Inflammatory macrophage treated with lipopolysaccharide for 4 hours (primary cell): ENCODE results near the gene CHMP1B.
"Not testable (repeated sequence)": the region's sequence is repeated elsewhere in the genome, so short reads cannot be mapped to it uniquely, and the experiment has no call there.

Experiments used
- DNase-seq: peaks from one replicate; pipeline ENCODE4 v3.0.0-alpha.2; 2020

The CHMP1B gene

DNA sequence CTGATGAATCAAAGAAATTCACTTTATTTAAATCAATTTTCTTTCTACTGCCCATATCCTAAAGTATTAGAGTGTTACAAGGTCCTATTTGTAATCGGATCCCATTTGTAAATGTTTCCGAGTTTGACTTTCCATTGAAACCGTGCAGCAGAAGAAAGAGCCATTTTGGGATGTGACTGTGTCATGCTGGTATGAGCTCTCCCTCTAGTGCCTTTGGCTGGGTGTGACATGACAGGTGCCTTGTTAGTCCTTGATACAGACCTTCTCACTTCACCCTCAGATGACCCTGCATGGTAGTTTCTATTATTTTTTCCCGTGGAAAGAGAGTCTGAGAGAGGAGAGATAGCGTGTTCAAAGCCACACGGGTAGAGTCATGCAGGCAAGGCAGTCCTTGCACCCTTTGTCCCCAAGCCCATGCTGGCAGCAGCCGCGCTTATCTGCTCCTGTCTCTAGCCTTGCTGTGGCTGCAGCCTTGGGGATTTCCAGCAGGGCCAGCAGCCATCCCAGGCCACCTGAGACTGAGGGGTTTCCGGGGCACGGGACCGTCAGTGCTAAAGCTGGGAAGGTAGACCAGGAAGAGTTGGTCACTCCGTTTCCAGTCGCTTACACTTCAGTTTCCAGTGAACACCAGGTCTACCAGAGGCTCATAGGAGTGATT is 21.4 kb downstream of the CHMP1B start:
- peak; percentile 22 for DNase-seq

DNA sequence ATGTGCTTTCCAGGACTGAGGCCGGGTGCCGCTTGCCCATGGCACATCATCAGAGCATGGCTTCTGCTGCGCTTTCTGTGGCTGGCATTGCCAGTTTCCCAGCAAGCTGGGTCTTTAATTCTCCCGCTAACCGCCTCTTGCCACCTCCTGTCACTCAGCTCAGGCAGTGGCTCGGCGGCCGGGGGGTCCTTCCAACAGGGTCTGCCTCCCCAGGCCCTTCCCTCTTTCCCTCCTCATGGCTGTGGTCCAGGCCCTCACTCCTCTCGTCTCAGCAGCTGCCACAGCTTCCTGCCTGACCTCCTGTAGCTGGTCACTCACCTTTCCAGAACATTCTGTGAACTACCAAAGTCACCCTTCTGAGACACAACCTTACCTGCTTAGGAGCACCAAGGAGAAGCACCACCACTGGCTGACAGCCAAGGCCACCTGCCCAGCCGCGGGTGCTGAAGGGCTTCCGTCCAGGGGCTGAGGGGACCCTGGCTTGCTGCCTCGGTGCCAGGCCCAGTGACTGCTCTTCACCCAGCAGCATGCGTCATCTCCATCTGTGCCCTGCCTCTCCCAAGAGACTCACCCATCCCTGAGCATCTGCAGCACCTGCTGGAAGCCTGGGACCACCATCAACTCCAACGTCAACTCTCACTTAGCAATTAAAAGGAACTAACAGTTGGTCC is 22.6 kb downstream of the CHMP1B start:
- no peak for DNase-seq

GRCh38 chr18:11874676-11875075 is 23.5 kb downstream of the CHMP1B start:
- DNase-seq: no peak

DNA sequence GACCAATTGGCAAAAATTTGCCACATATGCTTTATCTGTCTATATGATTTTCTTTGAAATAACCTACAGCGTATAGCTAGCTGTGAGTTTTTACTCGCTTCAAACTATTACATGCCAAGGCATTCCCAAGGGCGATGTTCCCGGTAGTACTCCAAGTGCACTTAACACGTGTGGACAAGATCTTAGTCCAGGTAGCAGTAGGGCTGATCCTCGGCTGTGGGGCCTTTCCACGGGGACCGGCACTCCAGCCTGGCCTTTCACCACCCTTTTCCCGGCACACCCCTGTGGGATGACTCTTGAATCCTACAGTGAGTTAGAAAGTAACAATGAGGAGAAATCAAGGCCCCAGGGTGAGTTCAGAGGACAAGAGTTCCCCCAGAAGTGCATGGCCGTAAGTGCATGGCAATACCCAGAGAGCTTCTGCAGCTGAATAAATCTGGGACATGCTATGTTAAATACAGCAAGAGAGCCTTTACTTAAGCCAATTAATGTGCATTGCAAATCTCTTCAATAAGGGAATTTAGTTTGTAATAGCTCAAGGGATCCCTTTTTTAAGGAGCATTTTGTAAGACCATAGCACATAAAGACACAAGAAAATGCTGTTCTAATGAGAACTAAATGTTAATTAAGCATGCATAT is 26.4 kb downstream of the CHMP1B start:
- DNase-seq: no peak

DNA sequence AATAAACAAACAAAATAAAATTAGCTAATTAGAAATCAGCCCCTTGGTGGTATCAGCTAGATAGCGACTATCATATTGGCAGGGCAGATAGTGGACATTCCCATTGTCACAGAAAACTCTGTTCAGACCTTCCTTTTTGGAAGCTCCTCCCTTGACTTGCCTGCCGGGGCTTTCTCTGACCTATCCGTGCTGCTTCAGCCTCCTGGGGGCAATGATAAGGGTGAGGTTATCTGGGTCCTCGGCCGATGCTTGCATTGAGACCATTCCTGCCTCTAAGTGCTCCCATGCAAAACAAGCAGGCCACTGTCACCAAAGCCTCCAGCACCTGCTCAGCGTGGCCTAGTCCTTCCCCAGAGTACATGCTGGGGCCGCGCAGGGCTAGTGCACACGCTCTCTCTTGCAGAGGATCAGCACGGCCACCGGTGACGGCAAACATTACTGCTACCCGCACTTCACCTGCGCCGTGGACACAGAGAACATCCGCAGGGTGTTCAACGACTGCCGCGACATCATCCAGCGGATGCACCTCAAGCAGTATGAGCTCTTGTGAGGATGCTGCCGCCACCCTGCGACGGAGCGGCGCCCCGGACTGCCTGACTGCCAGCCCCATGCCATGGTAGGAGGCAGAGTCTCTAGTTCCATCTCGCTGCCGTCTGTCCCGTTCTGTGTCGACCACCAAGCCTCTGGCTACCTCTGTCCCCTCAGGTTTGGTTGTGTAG is 29.5 kb downstream of the CHMP1B start:
- no peak for DNase-seq

DNA sequence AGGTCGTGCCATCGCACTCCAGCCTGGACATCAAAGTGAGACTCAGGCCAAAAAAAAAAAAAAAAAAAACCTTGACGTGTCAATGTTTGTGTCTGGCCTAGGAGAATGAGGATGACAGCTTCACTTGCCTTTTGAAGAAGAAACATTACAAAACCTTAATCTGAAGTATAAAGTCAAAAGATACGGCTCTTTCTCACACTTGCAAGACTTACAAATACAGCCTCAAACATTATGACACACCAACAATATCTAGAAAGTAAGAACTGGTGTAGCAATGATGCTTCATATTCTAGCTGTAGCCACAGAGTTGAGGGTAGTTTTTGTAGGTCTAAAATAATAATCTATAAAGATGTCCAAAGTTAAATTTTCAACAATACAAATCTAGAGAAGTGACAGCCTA is 31.4 kb downstream of the CHMP1B start:
- peak; percentile 44 for DNase-seq

- DNase-seq: peak; percentile 91
These were observed 31.9 kb downstream of the CHMP1B start for GRCh38 chr18:11883153-11883552.

DNA sequence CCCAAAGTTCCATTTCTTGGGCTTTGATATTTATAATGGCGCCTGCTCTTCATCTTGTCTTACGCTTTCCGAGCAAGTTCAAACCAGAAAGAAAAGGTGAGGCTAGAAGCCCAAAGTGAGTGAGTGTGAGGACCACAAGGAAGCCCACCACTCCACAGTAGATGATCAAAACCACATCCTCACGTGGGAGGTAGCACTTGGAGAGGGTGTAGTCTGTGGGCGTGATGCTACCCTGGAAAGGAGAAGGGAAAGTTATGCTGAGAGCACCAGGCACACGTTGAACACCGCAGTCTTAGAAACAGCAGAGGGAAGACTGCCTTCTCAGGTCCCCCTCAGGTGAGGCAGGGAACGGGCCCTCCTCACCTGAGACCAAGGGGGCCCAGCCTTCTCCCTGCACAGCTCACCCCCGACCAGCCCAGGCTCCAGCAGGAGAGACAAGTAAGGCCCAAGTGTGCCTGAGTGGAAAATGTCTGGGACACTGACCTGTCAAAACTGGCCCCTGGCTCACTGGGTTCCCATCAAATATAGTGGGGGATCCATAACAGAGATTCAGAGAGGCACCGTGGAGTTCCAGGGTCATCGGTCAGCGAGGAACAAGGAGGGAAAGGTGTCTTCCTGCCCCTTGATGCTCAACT is 33.3 kb downstream of the CHMP1B start:
- no peak for DNase-seq

DNA sequence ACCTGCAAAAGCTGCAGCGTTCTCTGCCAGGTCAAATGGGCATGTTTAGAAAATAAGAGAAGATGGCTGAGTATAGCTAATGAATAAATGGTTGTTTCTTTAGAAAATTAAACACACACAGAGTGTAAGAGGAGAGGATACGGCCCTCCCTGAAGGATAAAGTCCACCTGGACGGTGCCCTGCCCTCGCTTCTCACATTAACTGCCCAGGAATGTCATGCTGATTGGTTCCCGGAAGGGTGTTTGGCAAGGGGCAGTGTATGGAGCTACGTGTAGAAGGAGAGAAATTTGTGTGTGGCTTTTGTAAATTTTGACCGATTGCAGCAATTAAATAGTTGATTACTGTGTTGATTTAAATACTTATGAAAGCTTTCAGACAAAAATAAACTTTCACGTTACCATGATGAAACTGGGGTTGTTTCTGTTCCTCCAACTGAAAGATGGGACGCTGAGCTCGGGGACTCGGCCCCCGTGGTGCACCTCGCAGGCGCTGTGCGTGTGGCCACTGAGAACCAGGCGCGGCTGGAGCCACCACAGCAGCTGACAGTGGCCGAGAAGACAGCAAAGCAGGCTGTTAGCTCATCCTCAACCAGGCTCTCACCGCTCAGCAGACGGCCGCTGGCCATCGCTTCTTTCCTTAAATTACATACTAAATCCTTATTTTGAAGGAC is 34.2 kb downstream of the CHMP1B start:
- peak; percentile 82 for DNase-seq

GRCh38 chr18:11886577-11887110 is 35.4 kb downstream of the CHMP1B start:
- no peak for DNase-seq

- no peak for DNase-seq
These were observed 36.3 kb downstream of the CHMP1B start for GRCh38 chr18:11887328-11888128.

- DNase-seq: no peak
These were observed 37.5 kb downstream of the CHMP1B start for GRCh38 chr18:11888726-11889125.

- DNase-seq: no peak
These were observed 38.1 kb downstream of the CHMP1B start for GRCh38 chr18:11889284-11889683.

DNA sequence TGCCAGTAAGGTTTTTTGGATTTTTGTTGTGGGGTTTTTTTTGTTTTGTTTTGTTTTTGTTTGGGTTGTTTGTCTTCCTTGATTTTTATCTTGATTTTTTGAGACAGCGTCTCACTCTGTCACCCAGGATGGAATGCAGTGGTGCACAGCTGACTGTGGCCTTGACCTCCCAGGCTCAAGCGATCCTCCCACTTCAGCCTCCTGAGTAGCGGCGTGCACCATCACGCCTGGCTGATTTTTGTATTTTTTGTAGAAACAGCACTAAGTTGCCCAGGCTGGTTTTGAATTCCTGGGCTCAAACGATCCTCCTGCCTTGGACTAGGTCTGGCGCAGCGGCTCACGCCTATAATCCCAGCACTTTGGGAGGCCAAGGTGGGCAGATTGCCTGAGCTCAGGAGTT is 40.5 kb downstream of the CHMP1B start:
- DNase-seq: no peak

DNA sequence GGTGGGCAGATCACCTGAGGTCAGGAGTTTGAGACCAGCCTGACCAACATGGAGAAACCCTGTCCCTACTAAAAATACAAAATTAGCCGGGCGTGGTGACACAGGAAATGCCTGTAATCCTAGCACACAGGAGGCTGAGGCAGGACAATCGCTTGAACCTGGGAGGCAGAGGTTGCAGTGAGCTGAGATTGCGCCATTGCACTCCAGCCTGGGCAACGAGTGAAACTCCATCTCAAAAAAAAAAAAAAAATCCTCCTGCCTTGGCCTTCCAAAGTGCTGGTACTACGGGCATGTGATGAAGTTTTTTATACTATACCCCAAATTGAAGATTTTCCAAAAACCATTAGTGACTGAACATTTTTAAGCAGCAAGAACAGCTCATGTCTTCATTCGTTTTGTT is 41.2 kb downstream of the CHMP1B start:
- not testable (repeated sequence) for DNase-seq

DNA sequence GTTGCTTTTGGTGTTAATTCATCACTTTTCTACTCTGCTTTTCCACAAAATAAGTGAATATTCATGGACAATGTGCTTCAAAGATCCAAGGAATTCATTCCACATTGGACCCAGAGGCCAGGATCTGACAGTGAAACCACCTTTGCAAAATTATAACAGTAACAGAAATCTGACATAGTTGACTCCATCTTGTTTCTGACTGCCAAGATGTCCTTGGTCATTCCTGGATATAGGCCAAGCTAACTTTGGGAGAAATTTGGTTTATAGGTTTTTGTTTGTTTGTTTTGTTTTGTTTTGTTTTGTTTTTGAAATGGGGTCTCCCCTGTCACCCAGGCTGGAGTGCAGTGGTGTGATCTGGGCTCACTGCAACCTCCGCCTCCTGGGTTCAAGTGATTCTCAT is 46.6 kb downstream of the CHMP1B start:
- no peak for DNase-seq

DNA sequence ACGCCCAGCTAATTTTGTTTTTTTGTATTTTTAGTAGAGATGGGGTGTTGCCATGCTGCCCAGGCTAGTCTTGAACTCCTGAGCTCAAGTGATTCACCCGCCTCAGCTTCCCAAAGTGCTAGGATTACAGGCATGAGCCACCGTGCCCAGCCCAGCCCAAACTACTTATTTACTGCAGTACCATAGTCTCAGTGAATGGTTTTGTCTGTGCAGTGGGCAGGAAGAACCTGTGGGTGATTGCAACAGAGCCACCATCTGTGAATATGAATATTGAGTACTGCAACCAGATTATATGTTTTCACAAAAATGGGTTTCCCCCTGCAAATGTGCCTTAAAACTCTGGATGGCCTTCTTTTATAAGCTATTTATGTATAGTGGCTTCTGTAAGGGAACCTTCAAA is 47.9 kb downstream of the CHMP1B start:
- no peak for DNase-seq

- no peak for DNase-seq
These were observed 50.7 kb downstream of the CHMP1B start for GRCh38 chr18:11901826-11902438.

DNA sequence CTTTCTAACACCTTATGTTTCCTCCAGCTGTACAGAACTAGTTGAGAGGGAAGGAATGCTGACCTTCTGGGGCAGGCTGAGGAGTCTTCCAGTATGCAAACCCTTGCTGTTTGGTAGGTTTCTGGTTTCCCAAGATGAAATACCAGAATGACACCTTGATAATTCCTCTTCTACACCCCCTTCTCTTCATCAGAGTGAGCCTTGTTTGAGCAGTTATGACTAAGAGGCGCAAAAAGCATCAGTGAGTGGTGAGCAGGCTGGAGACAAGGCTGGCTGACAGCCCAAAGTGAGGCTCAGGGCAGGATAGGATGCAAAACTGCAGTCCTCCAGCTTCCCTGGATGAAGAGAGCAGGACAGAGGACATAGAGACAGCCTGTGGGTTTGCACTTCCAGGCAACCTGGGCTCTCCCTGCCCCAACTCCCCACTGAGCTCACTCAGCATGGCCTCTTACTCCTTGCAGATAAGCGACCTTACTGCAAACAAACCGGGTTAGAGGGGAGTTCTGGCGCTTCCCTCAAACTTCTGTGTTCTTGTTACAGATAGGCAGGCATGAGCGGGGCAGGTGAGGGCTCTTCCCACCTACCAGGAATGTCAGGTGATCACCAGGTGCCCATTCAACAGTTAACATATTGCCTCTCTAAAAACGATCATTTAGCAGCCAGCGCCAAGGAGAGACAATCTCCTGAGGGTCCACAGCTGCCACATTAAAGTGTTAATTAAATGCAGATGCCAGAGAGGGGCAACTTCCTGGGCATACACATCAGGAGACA is 51.5 kb downstream of the CHMP1B start:
- no peak for DNase-seq
